ENCODE results near the gene SEMA4B.
"Not testable (repeated sequence)": the region's sequence is repeated elsewhere in the genome, so short reads cannot be mapped to it uniquely, and the experiment has no call there.

The SEMA4B gene

DNA sequence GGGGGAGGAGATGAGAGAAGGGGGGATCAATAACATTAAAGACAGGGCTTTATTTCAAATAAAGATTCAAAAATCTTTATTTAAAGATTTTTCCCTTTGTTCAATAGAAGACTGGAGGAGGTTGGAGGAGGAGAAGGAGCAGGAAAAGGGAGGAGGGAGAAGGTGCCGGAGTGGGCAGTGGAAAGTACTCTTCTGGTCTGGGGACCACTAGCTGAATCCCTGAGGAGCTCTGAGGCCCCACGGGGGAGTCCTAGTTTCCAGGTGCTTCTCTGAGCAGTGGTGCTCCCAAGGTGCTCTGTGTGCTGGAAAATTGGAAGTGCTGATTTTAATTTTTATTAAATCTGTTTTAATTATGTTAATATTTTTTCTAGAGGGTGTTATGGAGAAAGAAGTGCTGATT, 19.4 kb upstream of the SEMA4B start:
- no peak for DNase-seq

GRCh38 chr15:90184119-90184785, 16.9 kb upstream of the SEMA4B start:
- peak; percentile 24 for DNase-seq

DNA sequence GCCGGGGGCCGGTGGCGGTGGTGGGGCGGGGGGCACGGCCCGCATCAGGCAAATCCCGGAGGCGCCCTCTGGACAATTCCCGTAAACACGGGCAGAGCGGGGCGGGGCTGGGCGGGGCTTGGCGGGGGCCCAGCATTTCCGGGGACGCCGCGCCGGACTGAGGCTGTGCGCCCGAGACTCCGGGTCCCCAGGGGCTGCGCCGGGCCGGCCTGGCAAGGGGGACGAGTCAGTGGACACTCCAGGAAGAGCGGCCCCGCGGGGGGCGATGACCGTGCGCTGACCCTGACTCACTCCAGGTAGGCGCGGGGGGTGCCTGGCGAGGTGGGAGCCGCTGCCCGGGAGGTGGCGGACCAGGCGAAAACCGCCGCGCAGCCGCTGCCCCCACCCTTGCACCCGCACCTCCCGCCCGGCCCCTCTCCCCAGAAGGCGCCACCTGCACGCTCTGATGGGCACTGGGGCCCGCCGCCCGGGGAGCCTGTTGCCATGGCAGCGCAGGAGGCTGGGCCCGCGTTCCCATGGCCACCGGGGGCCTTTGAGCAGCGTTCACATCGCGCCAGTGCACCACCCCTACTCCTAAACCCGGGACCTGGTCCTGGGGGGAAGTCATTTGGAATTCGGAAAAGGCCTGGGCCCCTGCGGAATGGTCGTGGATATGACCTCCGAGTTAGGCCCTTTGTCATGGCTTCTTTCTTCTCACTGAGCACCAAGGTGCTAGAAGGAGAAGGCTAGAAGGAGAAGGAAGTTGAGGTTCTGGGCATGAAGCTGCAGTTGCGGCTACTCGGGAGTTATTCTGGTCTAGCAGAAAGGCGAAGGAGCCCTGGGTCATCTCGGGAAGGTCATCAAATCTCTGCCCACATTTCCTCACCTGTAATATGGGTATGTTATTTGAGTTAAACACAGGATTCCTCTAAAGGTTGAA, 16.1 kb upstream of the SEMA4B start:
- peak; percentile 32 for DNase-seq

GRCh38 chr15:90187257-90187868, 13.8 kb upstream of the SEMA4B start:
- no peak for DNase-seq

DNA sequence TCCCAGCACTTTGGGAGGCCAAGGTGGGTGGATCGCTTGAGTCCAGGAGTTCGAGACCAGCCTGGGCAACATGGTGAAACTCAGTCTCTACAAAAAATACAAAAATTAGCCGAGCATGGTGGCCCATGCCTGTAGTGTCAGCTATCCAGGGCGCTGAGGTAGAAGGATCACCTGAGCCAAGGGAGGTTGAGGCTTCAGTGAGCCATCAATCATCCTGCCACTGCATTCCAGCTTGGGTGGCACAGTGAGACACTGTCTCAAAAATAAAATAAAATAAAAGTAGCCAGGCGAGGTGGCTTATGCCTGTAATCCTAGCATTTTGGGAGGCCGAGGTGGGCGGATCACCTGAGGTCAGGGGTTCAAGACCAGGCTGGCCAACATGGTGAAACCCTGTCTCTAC, 13.1 kb upstream of the SEMA4B start:
- not testable (repeated sequence) for DNase-seq

- DNase-seq, result no peak
These were observed 12.0 kb upstream of the SEMA4B start for GRCh38 chr15:90188914-90189748.

- DNase-seq, result no peak
These were observed 11.2 kb upstream of the SEMA4B start for GRCh38 chr15:90189781-90190467.

- DNase-seq, result no peak
These were observed 10.4 kb upstream of the SEMA4B start for GRCh38 chr15:90190606-90191343.

GRCh38 chr15:90191344-90191687, 9.8 kb upstream of the SEMA4B start:
- no peak for DNase-seq

DNA sequence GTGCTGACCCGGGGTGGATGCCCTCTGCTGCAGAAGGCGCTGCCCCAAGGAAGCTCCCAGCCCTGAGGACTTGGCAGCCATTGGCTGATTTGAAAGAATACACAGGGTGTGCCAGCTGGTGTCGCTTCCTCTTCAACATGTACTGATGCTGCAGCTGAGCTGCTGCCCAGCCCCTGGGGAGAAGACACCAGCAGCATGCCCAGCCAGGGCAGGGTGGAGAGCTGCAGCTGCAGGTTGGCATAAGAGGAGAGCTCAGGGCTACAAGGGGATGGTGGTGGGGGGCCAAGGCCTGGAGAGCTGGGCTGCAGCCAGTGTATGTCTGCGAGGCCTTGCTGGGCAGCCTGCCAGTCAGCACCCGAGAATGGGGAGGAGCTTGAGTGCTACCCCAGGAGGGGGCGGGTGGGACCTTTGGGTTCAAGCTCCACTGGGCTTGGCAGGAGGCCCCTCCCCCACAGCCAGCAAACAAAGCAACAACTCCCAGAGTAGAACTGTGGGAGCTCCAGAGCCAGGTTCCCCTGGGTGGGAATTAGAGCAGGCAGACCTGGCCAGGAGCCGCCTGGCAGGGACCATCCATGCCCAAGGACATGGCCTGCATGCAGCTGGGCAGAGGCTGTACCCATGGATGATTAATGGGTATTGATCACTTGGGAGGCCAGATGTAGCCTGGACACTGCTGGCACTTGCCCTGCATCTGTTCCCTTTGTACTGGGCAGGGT, 9.2 kb upstream of the SEMA4B start:
- DNase-seq, result peak; percentile 28

DNA sequence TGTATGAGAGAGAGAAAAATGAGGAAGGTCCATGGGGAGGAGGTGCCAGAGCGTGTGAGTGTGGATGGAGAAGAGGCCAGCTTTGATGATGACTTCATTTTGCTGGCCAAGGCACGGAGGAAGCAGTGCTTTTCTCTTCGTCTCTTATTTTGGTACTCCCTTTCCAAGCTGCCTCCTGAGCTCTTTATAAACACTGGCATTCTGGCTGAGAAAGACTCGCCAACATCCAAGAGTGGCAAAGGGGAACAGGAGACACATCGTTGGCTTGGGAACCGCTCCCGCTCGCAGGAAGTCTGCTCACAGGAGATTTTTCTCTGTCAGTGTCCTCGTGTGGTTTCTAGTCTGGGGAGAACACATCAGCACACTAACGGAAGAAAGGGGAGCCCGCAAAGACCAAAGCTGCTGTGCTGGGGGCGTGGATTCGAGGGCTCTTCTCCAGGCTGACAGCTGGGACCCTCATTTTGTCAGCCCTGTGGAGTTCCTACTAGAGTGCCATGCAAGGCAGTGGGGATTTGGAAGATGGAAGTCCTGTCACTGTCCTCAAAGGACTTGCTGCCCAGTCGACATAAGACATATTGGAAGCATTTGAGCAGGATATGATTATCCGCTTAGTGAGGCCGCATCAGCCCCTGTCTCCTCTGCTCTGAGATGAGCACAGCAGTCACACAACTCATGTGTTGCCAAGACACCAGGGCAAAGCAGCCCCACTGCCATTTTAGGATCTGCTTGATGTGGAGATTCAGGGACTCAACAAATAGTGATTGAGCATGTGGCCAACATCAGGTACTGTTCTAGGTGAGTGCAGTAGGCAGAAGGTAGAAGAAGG, 8.0 kb upstream of the SEMA4B start:
- no peak for DNase-seq

GRCh38 chr15:90194655-90195054, 6.5 kb upstream of the SEMA4B start:
- DNase-seq, result no peak

GRCh38 chr15:90200534-90201129, 498 bp upstream of the SEMA4B start:
- DNase-seq, result no peak

GRCh38 chr15:90201944-90202375, 830 bp downstream of the SEMA4B start:
- no peak for DNase-seq

- DNase-seq, result no peak
These were observed 1.8 kb downstream of the SEMA4B start for GRCh38 chr15:90202929-90203328.

GRCh38 chr15:90203473-90203872, 2.3 kb downstream of the SEMA4B start:
- DNase-seq, result no peak

DNA sequence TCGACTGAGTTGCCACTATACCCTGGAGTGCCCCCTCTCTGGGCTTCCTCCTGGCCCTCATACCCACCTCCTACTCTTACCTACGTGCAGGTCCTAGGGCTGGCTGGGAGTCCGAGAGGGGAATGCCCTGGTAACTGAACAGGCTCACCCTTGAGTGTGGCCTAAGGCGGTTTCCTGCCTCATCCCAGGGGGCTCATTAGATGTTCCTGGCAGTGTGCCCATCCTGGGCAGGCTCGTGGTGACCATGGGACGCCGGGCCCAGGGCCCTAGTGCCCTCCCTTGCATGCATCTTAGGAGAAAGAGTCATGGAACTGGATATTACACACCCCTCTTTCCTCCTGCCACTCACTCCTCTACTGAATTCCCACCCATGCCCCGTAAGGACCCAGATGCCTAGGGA, 2.8 kb downstream of the SEMA4B start:
- DNase-seq, result no peak

- DNase-seq, result no peak
These were observed 4.1 kb downstream of the SEMA4B start for GRCh38 chr15:90205050-90205848.

DNA sequence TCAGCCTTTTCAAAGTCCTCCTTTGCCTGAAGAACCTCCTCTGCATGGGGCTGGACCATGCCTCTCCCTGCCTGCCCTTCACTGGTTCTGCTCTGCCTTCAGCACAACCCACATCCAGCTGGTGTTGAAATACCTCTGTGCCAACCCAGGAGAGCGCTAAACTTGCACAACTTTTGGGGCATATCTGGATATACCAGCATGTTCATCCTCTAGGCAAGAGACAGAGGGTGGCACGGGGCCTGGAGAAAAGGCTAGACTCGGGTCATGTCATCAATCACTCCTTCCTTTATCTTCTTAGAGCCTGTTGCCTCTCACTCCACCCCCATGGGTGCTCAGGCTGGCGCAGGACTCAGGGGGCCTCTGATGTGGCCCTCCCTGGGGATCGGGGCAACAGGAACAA, 4.8 kb downstream of the SEMA4B start:
- no peak for DNase-seq

Measured in fibroblast of skin of right biceps (primary cell).